NCI-H2227 (cell line): ENCODE data around the gene RUNX1.

Experiments
- DNase-seq: peaks from one replicate; lab custom pipeline; 2025; ENCODE audit not compliant: unreplicated experiment; lab: John Stamatoyannopoulos, UW

RUNX1 gene

DNA sequence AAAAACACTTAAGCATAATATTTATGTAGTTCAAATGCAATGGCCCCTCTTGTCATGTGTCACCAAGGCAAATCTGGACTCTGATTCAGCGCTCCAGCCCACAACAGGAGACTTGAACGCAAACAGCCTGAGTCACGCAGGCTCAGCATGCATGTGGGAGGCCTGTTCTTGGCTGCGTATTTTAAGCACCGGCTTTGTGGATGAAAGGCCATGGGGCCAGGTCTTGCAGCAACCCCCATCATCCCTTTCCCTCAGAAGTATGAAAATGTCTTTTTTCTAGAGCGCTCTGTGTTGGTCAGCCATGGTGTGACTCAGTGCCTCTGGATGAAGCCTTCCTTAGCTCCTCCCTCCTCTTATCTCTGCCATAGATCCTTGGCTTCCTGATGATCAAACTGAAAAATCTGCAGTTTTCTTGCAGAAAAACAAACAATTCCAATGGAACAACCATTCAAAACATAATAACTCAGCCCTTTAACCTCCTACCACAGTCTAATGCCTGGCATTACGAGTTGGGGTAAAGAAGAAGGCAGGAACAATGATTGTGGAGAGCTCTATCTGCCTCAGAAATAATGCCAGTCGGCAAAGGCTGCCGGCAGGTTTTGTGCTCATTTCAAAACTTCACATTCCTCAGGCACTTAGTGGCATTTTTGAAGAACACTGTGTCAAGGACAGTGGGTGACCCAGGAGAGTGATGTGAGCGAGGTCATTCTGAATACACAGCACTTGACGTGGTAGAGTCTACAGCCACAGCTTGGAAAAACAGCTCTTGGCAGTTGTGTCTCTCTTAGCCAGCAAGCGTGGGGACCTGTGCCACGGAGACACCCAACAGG, 212.8 kb downstream of the RUNX1 start:
- DNase-seq: no peak

DNA sequence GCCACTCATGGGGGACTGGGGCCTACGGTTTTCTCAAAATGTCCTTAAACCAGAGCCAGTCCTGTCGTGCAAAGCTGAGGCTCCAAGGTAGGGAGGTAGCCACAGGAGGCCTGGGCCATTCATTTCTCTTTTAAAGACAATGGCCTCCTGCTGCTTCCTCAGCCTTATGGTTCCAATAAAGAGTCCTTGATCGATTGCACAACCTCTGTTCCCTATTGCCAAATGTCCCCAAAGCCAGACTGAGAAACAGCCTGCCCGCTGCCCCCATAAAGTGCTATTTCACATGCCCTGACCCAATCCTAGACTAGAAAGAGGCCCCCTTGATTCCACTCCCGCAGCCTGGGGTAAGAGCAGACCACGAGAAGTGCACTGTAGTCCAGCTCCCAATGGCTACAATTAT, 213.6 kb downstream of the RUNX1 start:
- DNase-seq: no peak

DNA sequence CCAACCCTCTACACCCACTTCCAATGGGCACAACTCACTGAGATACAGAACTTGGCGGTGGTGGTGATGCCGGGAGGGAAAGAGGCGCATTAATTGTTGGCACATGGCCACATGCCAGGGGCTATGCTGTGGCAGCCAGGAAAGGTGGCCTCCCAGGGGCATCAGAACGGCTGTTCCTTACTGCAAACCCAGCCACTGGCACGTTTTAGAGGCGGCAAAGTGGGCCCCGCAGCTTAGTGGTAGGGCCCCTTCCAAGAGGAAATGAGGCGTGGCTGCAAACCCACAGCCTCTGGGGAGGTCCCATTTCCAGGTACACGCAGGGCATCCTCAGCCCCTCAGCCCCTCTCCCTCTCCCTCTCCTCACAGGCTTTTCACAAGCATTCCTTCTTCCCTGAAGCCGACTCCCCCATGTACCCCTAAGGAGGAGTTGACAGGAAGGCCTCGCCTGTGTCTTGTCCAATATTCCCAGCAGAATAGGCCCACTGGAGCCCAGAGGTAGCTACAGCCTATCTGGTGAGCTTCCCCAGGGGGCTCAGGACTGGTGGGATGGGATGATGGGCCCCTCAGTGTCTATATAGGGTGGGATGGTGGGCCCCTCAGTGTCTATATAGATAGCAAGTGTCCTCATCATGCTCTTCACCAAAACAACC, 214.1 kb downstream of the RUNX1 start:
- no peak for DNase-seq

DNA sequence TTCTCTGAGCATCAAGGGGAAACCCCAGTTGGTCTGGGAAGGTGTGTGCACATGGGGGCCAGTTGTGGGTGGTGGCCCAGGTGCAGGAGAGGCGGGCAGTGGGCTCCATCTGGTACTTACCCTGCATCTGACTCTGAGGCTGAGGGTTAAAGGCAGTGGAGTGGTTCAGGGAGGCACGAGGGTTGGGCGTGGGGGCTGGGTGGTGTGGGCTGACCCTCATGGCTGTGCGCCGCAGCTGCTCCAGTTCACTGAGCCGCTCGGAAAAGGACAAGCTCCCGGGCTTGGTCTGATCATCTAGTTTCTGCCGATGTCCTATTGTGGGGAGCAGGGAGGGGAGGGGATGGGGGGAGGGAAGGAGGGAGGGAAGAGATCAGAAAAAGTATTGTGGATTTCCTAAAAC, 214.8 kb downstream of the RUNX1 start:
- DNase-seq: no peak

DNA sequence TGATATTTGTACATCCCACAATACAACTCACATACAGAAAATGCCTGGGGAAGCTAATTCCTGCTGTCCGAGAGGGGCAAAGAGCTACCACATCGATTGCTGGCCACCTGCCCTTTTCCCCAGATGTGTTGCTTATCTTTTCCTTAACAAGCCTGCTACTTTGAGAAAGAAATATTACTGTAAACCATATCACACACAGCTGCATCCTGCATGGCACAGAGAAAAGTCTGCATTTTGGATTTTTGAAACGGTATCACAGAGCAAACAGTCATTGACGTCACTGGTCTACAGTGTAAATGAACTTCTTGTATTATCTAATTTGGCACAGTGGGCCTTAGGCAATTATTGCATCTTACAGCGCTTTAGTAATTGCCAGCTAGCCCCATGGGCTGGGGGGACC, 215.6 kb downstream of the RUNX1 start:
- DNase-seq: no peak

DNA sequence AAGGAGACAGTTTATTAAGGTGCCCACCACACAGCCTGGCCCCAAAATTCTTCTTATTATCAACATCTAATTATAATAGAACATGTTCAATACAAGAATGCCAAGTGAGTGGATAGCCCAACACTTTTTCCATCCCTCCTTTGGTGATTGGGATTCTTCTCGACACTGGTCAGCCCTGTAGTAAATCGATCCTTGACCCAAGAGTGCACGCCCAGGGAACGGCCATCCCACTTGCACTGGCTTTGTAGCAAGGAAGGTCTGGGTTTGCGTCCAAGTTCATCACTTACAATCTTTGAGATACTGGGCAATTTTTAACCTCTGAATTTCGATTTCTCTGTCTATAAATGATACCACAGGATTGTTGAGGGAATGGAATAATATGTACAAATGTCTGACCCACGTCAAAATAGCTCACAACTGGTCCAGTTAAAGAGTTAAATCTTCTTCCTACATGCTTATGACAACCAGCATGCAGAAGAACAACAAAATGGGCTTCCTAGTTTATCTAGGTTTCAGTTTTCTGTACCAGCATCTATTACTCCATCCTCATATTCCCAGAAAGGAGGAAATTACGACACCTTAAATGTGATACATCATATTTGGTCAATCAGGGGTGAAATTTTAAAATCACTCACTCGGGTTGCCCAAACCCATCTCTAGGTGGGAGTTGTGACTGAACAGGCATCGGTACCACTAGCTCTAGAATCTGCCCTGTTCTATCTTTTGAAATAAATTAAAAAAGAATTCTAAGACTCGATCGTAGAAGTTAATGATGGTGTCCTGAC, 218.5 kb downstream of the RUNX1 start:
- DNase-seq: no peak

DNA sequence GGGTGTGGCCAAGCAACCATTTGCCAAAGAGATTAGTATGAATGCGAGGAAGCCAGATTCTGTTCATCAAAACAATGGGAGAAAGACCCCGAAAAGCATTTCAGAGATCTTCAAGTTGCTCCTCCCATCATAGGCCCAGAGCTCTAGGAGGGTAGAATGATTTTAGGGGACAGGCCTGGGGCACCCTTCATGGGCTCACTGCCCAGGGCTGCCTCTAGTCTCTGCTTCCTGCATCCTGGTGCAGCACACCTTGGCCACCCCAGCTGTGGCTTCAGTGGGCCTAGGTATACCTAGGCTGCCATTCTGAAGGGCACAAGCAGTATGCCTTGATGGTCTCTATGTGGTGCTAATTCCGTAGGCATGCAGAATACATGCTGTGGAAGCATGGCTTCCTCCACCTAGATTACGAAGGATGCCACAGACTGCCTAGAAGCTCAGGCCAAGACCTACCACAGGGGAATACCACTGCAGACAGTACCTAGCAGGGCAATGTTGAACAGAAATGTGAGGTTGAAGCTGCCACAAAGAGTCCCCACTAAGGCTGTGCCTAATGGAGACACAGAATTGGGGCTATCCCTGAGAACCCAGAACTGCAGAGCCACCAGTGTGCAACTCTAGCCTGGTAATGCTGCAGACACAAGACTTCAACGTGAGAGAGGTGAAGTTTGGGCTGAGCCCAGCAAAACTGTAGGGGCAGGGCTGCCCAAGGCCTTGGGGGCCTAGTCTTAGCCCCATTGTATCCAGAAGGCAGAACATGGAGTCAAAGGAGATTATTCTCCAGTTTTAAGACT, 221.5 kb downstream of the RUNX1 start:
- DNase-seq: no peak

DNA sequence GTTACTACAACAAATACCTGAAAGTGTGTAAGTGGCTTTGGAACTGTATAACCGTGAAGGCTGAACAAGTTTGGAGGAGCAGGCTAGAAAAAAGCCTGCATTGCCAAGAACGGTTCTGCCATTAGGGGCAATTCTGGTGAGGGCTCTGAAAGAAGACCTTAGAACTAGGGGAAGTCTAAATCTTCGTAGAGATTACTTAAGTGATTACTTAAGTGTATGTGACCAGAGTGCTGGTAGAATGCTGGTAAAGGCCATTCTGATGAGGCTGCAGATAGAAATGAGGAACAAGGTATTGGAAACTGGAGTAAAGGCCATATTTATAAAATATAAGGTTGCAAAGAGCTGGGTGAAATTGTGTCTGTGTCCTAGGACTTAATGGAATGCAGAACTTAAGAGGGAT, 222.3 kb downstream of the RUNX1 start:
- no peak for DNase-seq

DNA sequence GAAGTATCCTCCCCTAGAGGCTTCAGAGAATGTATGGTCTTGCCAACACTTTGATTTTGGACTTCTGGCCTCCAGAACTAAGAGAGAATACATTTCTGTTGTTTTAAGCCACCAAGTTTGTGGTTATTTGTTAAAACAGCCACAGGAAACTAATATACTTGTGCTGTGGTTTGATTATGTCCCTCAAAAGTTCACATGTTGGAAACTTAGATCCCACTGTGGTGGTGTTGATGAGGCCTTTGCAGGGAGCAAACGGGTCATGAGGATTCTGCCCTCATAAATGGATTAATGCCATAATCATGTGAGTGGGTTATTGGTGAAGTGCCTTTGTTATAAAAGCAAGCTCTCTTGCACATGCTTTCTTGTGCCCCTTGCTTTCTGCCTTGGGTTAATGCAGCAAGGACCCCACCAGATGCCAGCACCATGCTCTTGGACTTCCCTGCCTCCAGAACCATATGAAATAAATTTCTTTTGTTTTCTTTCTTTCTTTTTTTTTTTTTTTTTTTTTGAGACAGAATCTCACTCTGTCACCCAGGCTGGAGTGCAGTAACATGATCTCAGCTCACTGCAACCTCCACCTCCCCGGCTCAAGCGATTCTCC, 223.1 kb downstream of the RUNX1 start:
- DNase-seq: no peak

DNA sequence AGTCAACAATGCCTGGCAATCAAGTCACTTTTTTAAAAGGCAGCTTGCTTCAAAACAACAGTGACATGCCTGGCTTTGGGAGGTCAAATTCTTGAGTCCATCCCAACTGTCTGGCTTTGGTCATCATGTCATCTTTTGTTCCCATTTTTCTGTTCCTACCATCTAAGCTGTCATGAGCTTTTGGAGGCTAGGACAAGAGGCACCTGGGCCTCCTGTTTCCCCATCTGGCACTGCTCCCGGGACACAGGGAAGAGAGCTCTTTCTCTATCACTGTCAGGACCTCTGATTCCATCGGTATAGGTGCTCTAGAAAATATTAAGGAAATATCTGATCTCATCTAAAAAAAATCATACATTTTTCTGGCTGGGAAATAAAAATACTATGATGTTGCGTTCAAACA, 224.0 kb downstream of the RUNX1 start:
- DNase-seq: no peak

DNA sequence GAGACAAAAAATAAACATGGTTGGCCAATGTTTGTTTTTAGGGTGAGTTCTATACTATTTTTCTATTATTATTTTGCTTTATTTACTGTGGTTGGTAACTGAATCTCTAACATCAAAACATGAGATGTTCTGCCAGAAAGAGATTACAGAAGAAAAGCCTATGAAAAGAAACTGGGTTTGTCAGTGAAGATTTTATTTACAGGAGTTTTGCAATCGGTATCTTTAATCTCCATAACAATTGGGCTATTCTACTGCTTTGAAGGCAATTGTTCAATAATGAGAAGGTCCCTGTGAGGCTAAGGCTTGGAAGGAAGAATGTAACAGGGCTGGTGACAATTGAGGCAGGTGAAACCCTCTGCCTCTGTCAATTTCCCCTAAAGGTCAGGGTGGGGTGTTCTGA, 224.8 kb downstream of the RUNX1 start:
- DNase-seq: no peak

DNA sequence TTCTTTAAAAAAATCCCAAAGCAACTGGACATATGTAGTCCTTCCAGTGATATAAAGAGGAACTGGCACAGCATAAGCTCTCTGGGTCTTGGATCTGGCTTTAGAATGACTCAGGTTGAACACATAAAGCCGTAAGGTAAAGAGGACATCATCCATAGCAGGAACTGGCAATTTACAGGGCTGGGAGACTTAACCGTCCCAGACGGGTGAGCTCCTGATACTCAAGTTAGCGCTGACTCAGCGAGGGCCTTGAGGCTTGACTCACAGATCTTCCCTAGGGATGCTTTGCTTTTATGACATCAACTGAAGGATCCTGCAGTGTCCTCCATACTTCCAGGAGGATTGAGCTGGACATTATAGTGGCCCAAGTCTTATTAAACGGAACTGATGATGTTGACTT, 226.2 kb downstream of the RUNX1 start:
- no peak for DNase-seq

DNA sequence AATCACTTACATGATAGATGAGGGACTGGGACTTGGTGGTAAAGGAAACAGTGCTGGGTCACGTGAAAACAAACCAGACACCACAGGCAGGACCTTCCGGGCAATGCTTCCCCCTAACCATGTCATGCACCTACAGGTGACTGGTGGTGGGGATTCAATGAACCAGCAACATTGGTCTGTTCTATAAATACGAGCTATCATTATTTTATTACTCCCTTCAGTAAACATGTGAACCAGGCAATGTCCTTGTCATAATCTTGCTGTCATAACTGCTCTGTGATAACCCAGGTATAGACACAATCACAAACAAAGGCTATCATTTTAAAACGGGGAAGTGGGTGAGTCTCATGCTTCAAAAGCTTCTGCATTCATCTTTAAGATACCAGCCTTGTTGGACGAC, 226.9 kb downstream of the RUNX1 start:
- no peak for DNase-seq

DNA sequence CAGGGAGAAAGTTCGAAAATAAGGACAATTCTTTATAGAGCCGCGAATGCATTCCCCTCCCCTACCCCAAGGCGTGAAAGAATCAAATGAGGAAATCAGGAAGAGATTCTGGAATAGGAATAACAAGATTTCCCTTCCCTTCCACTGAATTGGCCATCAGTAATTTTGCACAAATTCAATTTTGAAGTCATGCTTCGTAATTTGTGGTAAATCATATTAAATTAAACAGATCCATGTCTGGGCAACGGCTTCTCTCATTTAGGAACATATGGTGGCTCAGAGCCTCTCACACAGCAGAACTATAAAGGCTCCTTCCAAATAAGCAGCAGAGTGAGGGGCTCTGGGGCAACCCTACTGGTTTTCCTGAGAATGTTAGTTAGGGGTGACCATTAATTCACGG, 227.4 kb downstream of the RUNX1 start:
- DNase-seq: no peak

DNA sequence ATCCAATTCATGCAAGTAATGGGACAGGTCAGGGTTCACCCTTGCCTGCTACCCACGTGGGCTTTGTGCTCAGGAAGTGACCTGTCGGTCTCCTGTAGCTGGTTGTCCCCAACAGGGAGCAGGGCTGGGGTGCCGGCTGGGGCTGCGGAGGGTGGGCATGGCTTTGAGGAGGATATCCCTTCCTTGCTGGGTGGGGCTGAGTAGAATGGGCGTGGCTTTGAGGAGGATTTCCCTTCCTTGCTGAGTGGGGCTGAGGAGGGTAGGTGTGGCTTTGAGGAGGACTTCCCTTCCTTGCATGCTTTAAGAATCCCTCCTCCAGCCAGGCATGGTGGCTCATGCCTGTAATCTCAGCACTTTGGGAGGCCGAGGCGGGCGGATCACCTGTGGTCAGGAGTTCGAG, 229.1 kb downstream of the RUNX1 start:
- no peak for DNase-seq

DNA sequence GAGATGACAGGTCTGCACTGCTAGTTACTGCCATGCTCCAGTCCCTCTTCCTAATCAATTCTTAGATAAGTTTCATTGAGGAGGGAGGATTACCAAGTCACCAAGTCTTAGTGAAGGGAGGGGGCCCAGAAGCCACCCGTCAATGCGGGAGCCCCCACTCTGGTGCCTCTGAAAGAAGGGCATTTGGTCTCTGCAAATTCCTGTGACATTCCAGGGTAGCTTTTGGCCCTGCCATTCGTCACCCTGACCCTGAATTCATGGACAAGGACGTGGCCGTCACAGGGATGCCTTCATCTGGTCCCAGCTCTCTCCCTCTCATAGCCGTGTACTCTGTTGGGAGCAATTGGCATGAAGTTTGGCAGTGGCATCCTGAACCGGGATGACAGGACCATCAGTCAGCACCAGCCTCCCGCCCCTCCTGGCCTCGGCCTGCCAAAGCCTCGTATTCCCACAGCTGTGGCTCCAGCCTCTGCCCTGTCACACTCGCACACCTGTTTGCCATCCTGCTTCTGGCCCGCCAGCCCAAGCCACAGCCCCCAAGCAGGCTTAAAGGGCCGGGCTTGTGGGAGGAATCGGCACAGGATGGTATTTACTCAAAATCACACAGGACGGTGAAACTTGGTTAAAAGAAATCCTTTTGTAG, 229.6 kb downstream of the RUNX1 start:
- DNase-seq: no peak

DNA sequence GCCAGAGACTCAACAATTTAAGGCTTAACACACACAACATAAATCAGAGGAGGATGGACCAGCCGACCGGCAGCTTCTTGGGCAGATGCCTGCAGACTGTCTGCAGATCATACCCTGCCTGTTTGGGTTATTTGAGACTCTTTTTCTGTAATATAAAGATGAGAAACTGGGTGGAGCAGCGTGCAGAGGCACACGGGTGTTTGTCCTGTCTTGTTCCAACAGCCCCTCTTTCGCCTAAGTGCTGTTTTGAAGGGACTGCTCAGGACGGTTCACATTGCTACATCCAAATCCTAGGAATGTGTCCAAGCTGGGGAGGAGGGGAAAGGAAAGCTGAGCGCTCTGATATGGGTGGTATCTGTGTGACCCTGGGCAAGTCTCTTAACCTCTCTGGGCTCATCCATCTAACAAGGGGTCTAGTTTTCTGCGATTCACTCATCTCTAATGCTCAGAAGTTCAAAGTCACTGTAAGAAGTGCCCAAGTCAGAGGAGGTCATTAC, 230.4 kb downstream of the RUNX1 start:
- DNase-seq: no peak

DNA sequence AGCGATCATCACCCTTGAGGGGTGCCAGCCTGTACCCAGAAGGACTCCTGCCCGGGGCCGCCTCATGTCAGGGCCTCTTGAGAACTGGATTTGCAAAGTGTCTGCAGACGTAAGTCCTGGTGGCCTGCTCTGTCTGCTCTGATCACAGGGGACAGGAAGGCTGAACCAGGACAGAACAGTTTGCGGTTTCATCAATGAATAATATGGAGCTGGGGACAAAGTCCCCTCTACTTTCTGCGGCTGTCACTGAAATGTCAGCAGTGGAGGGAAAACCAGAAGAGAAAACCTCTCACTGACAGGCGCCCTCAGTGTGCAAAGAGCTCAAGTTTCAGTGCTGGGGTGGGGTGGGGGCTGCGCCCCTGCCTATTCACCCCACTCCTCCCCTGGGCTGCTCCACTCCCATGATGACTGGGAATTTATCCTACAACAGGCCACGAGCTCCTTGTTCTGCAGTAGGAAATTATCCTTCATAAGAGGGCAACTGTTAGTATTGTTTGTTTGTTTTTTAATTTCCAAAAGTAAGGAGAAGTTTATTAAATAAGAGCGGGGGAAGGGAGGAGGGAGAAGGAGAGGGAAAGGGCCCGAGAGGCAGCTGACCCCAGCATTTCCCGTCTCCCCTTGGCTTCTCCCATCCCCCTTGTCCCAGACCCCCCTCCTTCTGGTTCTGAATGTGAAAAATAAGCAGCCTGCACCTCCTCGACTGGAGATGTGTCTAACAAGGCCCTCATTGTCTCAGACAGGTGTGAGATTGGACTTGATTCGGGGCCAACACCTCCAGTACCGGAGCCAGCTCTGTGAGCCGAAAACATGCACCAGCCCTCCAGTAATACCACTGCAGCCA, 231.1 kb downstream of the RUNX1 start:
- no peak for DNase-seq
